H9 (cell line): ENCODE measurements around the gene VCAN. TPM values are rescaled to one million over a fixed set of nuclear protein-coding genes. Genes with fewer than 3 reads are reported as not detected.

Experiments used
- DNase-seq: peaks from one replicate; pipeline ENCODE4 v3.0.0-alpha.2; 2017
- H2AFZ ChIP-seq: one replicate; pipeline ENCODE4 v1.6.1; 2013; ENCODE audit warnings: mild to moderate bottlenecking, low read length, control low read depth, moderate library complexity
- H2AK5ac ChIP-seq: 2 replicates; pipeline ENCODE4 v1.6.1; 2013; ENCODE audit warnings: low read length, control low read depth, mixed read lengths; ENCODE audit not compliant: insufficient read length
- H2BK120ac ChIP-seq: one replicate; pipeline ENCODE4 v1.6.1; 2013; ENCODE audit warnings: low read depth, mild to moderate bottlenecking, low read length, control low read depth, inconsistent platforms; ENCODE audit not compliant: poor library complexity, severe bottlenecking
- H2BK12ac ChIP-seq: 2 replicates; pipeline ENCODE4 v1.6.1; 2013; ENCODE audit warnings: low read length, control low read depth, mixed read lengths, low read depth; ENCODE audit not compliant: insufficient read length
- H2BK15ac ChIP-seq: 2 replicates; pipeline ENCODE4 v1.6.1; 2013; ENCODE audit warnings: low read depth, low read length, control low read depth
- H2BK20ac ChIP-seq: one replicate; pipeline ENCODE4 v1.6.1; 2013; ENCODE audit warnings: low read depth, mild to moderate bottlenecking, low read length, control low read depth, inconsistent platforms; ENCODE audit not compliant: poor library complexity, severe bottlenecking
- H2BK5ac ChIP-seq: 2 replicates; pipeline ENCODE4 v1.6.1; 2013; ENCODE audit warnings: low read length, control low read depth, mixed read lengths; ENCODE audit not compliant: insufficient read length
- H3K14ac ChIP-seq: 2 replicates; pipeline ENCODE4 v1.6.1; 2013; ENCODE audit warnings: low read length, control low read depth; ENCODE audit not compliant: insufficient read depth
- H3K18ac ChIP-seq: 2 replicates; pipeline ENCODE4 v1.6.1; 2013; ENCODE audit warnings: low read depth, mild to moderate bottlenecking, mixed read lengths, low read length, control low read depth; ENCODE audit not compliant: insufficient read length
- H3K23ac ChIP-seq: 2 replicates; pipeline ENCODE4 v1.6.1; 2013; ENCODE audit warnings: low read length, control low read depth, mixed read lengths, low read depth; ENCODE audit not compliant: insufficient read length
- H3K23me2 ChIP-seq: 2 replicates; pipeline ENCODE4 v1.6.1; 2013; ENCODE audit warnings: low read depth, mild to moderate bottlenecking, mixed read lengths, low read length, control low read depth; ENCODE audit not compliant: insufficient read length, poor library complexity, severe bottlenecking
- H3K27ac ChIP-seq: 2 replicates; pipeline ENCODE4 v1.5.1; 2013; ENCODE audit warnings: low read length, control low read depth, mixed read lengths, low read depth; ENCODE audit not compliant: insufficient read length
- H3K27me3 ChIP-seq: 2 replicates; pipeline ENCODE4 v1.6.1; 2013; ENCODE audit warnings: low read length, control low read depth, inconsistent platforms; ENCODE audit not compliant: insufficient read depth
- H3K4ac ChIP-seq: 2 replicates; pipeline ENCODE4 v1.6.1; 2013; ENCODE audit warnings: low read depth, mild to moderate bottlenecking, control low read depth, inconsistent platforms, low read length, moderate library complexity
- H3K4me1 ChIP-seq: 2 replicates; pipeline ENCODE4 v1.6.1; 2013; ENCODE audit warnings: low read length, control low read depth, inconsistent platforms; ENCODE audit not compliant: insufficient read depth
- H3K4me2 ChIP-seq: 2 replicates; pipeline ENCODE4 v1.6.1; 2013; ENCODE audit warnings: low read length, control low read depth, mixed read lengths; ENCODE audit not compliant: insufficient read length, insufficient read depth
- H3K56ac ChIP-seq: 2 replicates; pipeline ENCODE4 v1.6.1; 2013; ENCODE audit warnings: low read depth, mild to moderate bottlenecking, mixed read lengths, low read length, control low read depth; ENCODE audit not compliant: insufficient read length
- H3K79me1 ChIP-seq: 2 replicates; pipeline ENCODE4 v1.6.1; 2013; ENCODE audit warnings: low read depth, mild to moderate bottlenecking, moderate library complexity, low read length, control low read depth, inconsistent platforms; ENCODE audit not compliant: insufficient read depth, poor library complexity, severe bottlenecking
- H3K79me2 ChIP-seq: 2 replicates; pipeline ENCODE4 v1.6.1; 2013; ENCODE audit warnings: low read length, control low read depth, inconsistent platforms; ENCODE audit not compliant: insufficient read depth
- H3K9ac ChIP-seq: 2 replicates; pipeline ENCODE4 v1.6.1; 2013; ENCODE audit warnings: low read length, control low read depth, mixed read lengths; ENCODE audit not compliant: insufficient read length; ENCODE audit errors: extremely low read depth
- H3K9me3 ChIP-seq: one replicate; pipeline ENCODE4 v1.6.1; 2013; ENCODE audit warnings: low read depth, low read length, inconsistent platforms; ENCODE audit not compliant: control insufficient read depth
- H3T11ph ChIP-seq: one replicate; pipeline ENCODE4 v1.6.1; 2013; ENCODE audit warnings: mild to moderate bottlenecking, low read length, control low read depth, inconsistent platforms
- H4K20me1 ChIP-seq: one replicate; pipeline ENCODE4 v1.6.1; 2013; ENCODE audit not compliant: control insufficient read depth, insufficient read length, insufficient read depth
- H4K5ac ChIP-seq: 2 replicates; pipeline ENCODE4 v1.6.1; 2013; ENCODE audit warnings: low read depth, mild to moderate bottlenecking, mixed read lengths, low read length, control low read depth; ENCODE audit not compliant: insufficient read length
- H4K8ac ChIP-seq: replicated peaks from 2 replicates; pipeline ENCODE4 v1.6.1; 2013; ENCODE audit warnings: low read length, control low read depth, mixed read lengths, low read depth; ENCODE audit not compliant: insufficient read length
- H4K91ac ChIP-seq: 2 replicates; pipeline ENCODE4 v1.6.1; 2013; ENCODE audit warnings: low read depth, mild to moderate bottlenecking, moderate library complexity, mixed read lengths, low read length, control low read depth; ENCODE audit not compliant: insufficient read length
- H3K27ac Mint-ChIP-seq, 3 experiments: 2 replicates in 2 of 3; 3 replicates in 1 of 3; pipeline ENCODE4 v1.8.0; 2020 to 2021; ENCODE audit warnings: mixed read lengths in 3 of 3, mild to moderate bottlenecking in 1 of 3, moderate library complexity in 1 of 3
- H3K27me3 Mint-ChIP-seq: 2 replicates; pipeline ENCODE4 v1.8.0; 2021; ENCODE audit warnings: low read depth, mild to moderate bottlenecking, moderate library complexity, mixed read lengths
- H3K36me3 Mint-ChIP-seq, 3 experiments: 2 replicates in 2 of 3; 3 replicates in 1 of 3; pipeline ENCODE4 v1.8.0; 2020 to 2021; ENCODE audit warnings: low read depth in 3 of 3, mixed read lengths in 3 of 3; ENCODE audit not compliant: insufficient read depth in 1 of 3
- H3K4me1 Mint-ChIP-seq, 2 experiments: 2 replicates each; pipeline ENCODE4 v1.8.0; 2020; ENCODE audit warnings: mixed read lengths in 2 of 2
- H3K4me3 Mint-ChIP-seq, 2 experiments: 2 replicates in 1 of 2; 3 replicates in 1 of 2; pipeline ENCODE4 v1.8.0; 2020 to 2021; ENCODE audit warnings: mild to moderate bottlenecking in 2 of 2, mixed read lengths in 2 of 2, moderate library complexity in 1 of 2
- H3K9me3 Mint-ChIP-seq, 2 experiments: 2 replicates in 1 of 2; 3 replicates in 1 of 2; pipeline ENCODE4 v1.8.0; 2020; ENCODE audit warnings: mild to moderate bottlenecking in 2 of 2, mixed read lengths in 2 of 2, moderate library complexity in 1 of 2
- CTCF ChIP-seq: fragments of 200-600 bp; sonication (generic); conservative IDR thresholded peaks from 3 replicates; pipeline ENCODE4 v1.8.0; 2021; ENCODE audit warnings: antibody characterized with exemption, mild to moderate bottlenecking
- WGBS: extraction: QIAGEN DNeasy Blood & Tissue Kit; methylation state at CpG from one replicate; pipeline ENCODE4 v1.1.7; 2013; ENCODE audit warnings: missing lambda C conversion rate, low lambda C conversion rate, mixed read lengths; ENCODE audit not compliant: insufficient read length; ENCODE audit errors: extremely low coverage; 5-methylcytosine and 5-hydroxymethylcytosine counted together
- total RNA-seq: library from RNA; stranded (reverse); gene quantifications from 2 replicates; pipeline ENCODE4 v1.2.1, GENCODE V29; 2021

Gene VCAN
- total RNA-seq, 1 experiment from 2014 or later = 278 TPM

GRCh38 chr5:83512061-83512745 lies 40.7 kb downstream of the VCAN start:
- Histone ChIP-seq H2BK15ac (no peak overlapping the region), H2AFZ (no peak overlapping the region), H2AK5ac (no peak overlapping the region), H4K8ac (no peak overlapping the region), H3K27ac (no peak overlapping the region), H3K23ac (no peak overlapping the region), H3K27me3 (no peaks in the 10 kb centered on the region), H3K56ac (no peak overlapping the region), H2BK5ac (no peak overlapping the region), H3K23me2 (no peaks in the 10 kb centered on the region), H3K79me1 (no peaks in the 10 kb centered on the region), H3K79me2 (peaks cover 2% of the 10 kb centered on the region; the same call in 1 of the 2 replicates), H4K91ac (no peak overlapping the region), H4K20me1 (no peaks in the 10 kb centered on the region), H3K18ac (no peak overlapping the region), H2BK12ac (no peak overlapping the region), H2BK120ac (no peak overlapping the region), H3K4me1 (no peaks in the 10 kb centered on the region), H3K14ac (no peak overlapping the region), H3K9ac (no peak overlapping the region), H3T11ph (no peak overlapping the region), H3K4me2 (no peak overlapping the region), H2BK20ac (no peak overlapping the region), H3K9me3 (no peaks in the 10 kb centered on the region), H3K4ac (no peak overlapping the region), H4K5ac (no peak overlapping the region)
- Mint-ChIP-seq H3K9me3 (no peaks in the 10 kb centered on the region), H3K4me3 (no peak overlapping the region), H3K27me3 (no peaks in the 10 kb centered on the region), H3K36me3 (peaks cover 13 to 66% (median 31%) of the 10 kb centered on the region in 3 experiments; a peak in 6 of 7 replicates), H3K27ac (no peak overlapping the region), H3K4me1 (peaks cover 0 to 5% of the 10 kb centered on the region in 2 experiments; a peak in 1 of 4 replicates)
- WGBS = no CpG with 5 or more reads among the region's 13 CpGs
- TF ChIP-seq CTCF = no peak
- DNase-seq = no peak
